ENCODE measurements around the gene MYF5.

The MYF5 gene

DNA sequence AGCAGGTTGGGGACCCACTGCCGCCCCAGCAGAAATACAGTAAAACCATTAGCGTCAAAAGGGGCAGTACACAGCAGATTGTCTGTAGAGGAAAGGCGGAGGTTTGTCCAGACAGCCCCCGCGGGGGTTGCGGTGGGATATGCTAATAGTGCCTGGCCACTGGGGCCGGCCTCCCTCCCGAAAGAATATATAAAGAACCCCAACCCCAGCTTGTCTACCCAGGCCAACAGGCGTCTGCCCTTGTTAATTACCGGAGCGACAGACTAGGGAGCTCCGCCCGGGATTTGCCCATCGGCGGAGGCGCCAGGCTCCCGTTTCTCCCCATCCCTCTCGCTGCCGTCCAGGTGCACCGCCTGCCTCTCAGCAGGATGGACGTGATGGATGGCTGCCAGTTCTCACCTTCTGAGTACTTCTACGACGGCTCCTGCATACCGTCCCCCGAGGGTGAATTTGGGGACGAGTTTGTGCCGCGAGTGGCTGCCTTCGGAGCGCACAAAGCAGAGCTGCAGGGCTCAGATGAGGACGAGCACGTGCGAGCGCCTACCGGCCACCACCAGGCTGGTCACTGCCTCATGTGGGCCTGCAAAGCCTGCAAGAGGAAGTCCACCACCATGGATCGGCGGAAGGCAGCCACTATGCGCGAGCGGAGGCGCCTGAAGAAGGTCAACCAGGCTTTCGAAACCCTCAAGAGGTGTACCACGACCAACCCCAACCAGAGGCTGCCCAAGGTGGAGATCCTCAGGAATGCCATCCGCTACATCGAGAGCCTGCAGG, at the start of gene MYF5:
MYF5 (plus strand) TSS at position 217 of the 774 bp plus-strand sequence; CDS start at position 369, 152 bp downstream.
- ATAC-seq: no peak
- TF ChIP-seq OSR1 (CRISPR knock-in tag; IDR thresholded peaks at IDR 0.05) (no peak), ZFP3 (CRISPR knock-in tag; IDR thresholded peaks at IDR 0.05) (no peak), BACH2 (CRISPR knock-in tag; IDR thresholded peaks at IDR 0.05; ENCODE audit: borderline replicate concordance) (no peak), ZNF565 (CRISPR knock-in tag; conservative IDR thresholded peaks at IDR 0.05; ENCODE audit: low read depth) (no peak), CSDC2 (CRISPR knock-in tag; IDR thresholded peaks at IDR 0.05) (no peak), ARNTL (CRISPR knock-in tag; IDR thresholded peaks at IDR 0.05; ENCODE audit: borderline replicate concordance, low read depth) (no peak), GLIS3 (CRISPR knock-in tag; IDR thresholded peaks at IDR 0.05) (no peak), ZFP30 (CRISPR knock-in tag; IDR thresholded peaks at IDR 0.05) (no peak), TSHZ2 (CRISPR knock-in tag; IDR thresholded peaks at IDR 0.05) (no peak), PPARA (CRISPR knock-in tag; IDR thresholded peaks at IDR 0.05; ENCODE audit: borderline replicate concordance) (no peak), TCF4 (CRISPR knock-in tag; IDR thresholded peaks at IDR 0.05; ENCODE audit: borderline replicate concordance) (no peak), ZNF70 (CRISPR knock-in tag; IDR thresholded peaks at IDR 0.05) (no peak), ISL1 (CRISPR knock-in tag; IDR thresholded peaks at IDR 0.05) (no peak), CSRNP3 (CRISPR knock-in tag; IDR thresholded peaks at IDR 0.05) (no peak), PATZ1 (CRISPR knock-in tag; IDR thresholded peaks at IDR 0.05; ENCODE audit: borderline replicate concordance) (no peak), ZNF8 (CRISPR knock-in tag; IDR thresholded peaks at IDR 0.05) (no peak)
- TF ChIP-seq, protein P1, sequence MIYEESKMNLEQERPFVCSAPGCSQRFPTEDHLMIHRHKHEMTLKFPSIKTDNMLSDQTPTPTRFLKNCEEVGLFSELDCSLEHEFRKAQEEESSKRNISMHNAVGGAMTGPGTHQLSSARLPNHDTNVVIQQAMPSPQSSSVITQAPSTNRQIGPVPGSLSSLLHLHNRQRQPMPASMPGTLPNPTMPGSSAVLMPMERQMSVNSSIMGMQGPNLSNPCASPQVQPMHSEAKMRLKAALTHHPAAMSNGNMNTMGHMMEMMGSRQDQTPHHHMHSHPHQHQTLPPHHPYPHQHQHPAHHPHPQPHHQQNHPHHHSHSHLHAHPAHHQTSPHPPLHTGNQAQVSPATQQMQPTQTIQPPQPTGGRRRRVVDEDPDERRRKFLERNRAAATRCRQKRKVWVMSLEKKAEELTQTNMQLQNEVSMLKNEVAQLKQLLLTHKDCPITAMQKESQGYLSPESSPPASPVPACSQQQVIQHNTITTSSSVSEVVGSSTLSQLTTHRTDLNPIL (CRISPR knock-in tag; IDR thresholded peaks at IDR 0.05; ENCODE audit: low read depth): no peak

- ATAC-seq: no peak
- no peak for TF ChIP-seq SNAI2 (CRISPR knock-in tag; IDR thresholded peaks at IDR 0.05)
- no peak for TF ChIP-seq ZFP30 (CRISPR knock-in tag; IDR thresholded peaks at IDR 0.05)
- TF ChIP-seq TCF4 (CRISPR knock-in tag; IDR thresholded peaks at IDR 0.05; ENCODE audit: borderline replicate concordance): no peak
- TF ChIP-seq, protein P2, sequence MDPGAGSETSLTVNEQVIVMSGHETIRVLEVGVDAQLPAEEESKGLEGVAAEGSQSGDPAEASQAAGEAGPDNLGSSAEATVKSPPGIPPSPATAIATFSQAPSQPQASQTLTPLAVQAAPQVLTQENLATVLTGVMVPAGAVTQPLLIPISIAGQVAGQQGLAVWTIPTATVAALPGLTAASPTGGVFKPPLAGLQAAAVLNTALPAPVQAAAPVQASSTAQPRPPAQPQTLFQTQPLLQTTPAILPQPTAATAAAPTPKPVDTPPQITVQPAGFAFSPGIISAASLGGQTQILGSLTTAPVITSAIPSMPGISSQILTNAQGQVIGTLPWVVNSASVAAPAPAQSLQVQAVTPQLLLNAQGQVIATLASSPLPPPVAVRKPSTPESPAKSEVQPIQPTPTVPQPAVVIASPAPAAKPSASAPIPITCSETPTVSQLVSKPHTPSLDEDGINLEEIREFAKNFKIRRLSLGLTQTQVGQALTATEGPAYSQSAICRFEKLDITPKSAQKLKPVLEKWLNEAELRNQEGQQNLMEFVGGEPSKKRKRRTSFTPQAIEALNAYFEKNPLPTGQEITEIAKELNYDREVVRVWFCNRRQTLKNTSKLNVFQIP (CRISPR knock-in tag; IDR thresholded peaks at IDR 0.05; ENCODE audit: borderline replicate concordance, low read depth): no peak
- TF ChIP-seq ZNF8 (CRISPR knock-in tag; IDR thresholded peaks at IDR 0.05): no peak
- TF ChIP-seq OSR1 (CRISPR knock-in tag; IDR thresholded peaks at IDR 0.05): no peak
Measured at GRCh38 chr12:80670214-80670613, 46.5 kb upstream of the MYF5 start.

DNA sequence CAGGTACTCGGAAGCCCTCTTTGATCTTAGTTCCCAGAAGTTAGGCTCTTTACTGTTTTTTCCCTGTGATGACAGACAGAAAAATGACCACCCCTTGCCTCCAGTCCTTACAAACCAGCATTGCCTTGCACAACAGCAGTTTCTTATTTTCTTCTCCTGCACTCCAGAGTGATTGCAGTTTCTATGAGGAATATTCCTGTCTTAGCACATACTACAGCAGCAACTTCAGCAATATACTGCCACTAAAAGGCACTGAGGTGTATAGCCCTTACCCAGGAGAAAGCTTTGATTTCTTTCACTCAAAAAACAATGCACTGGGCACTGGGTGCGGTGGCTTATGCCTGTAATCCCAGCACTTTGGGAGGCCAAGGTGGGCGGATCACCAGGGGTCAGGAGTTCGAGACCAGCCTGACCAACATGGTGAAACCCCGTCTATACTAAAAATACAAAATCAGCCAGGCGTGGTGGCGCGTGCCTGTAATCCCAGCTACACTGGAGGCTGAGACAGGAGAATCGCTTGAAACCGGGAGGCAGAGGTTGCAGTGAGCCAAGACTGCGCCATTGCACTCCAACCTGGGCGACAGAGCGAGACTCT, 40.6 kb upstream of the MYF5 start:
- ATAC-seq: peak; percentile 76
